Measurements from ENCODE around the gene PLPP3.

PLPP3 gene

GRCh38 chr1:56494306-56494705 lies 85.1 kb downstream of the PLPP3 start:
- no peak for TF ChIP-seq TAF1 (IDR thresholded peaks at IDR 0.05; ENCODE audit: borderline replicate concordance, insufficient read depth, low read length)
- no peak for TF ChIP-seq FOXP2 (optimal IDR thresholded peaks at IDR 0.05; ENCODE audit: borderline replicate concordance, extremely low read depth, extremely low read length, insufficient read depth)

GRCh38 chr1:56493826-56494225 lies 85.5 kb downstream of the PLPP3 start:
- TF ChIP-seq POLR2AphosphoS5 (IDR thresholded peaks at IDR 0.05; ENCODE audit: low read depth, low read length) (no peak), SIN3A (IDR thresholded peaks at IDR 0.05; ENCODE audit: borderline replicate concordance, insufficient read depth, low read length) (no peak)

GRCh38 chr1:56491441-56491840 lies 87.9 kb downstream of the PLPP3 start:
- TF ChIP-seq REST (IDR thresholded peaks at IDR 0.05; ENCODE audit: insufficient read depth in 1 of 2, low read depth in 2 of 2, low read length in 2 of 2) (no peak), TAF1 (IDR thresholded peaks at IDR 0.05; ENCODE audit: borderline replicate concordance, insufficient read depth, low read length) (no peak), POLR2AphosphoS5 (IDR thresholded peaks at IDR 0.05; ENCODE audit: low read depth, low read length) (0 out of 2 replicates have a peak, but pooled peaks have one; percentile 19), SIN3A (IDR thresholded peaks at IDR 0.05; ENCODE audit: borderline replicate concordance, insufficient read depth, low read length) (no peak)

- TF ChIP-seq FOXP2 (optimal IDR thresholded peaks at IDR 0.05; ENCODE audit: borderline replicate concordance, extremely low read depth, extremely low read length, insufficient read depth) (no peak), SIN3A (IDR thresholded peaks at IDR 0.05; ENCODE audit: borderline replicate concordance, insufficient read depth, low read length) (no peak), POLR2AphosphoS5 (IDR thresholded peaks at IDR 0.05; ENCODE audit: low read depth, low read length) (no peak), REST (IDR thresholded peaks at IDR 0.05; ENCODE audit: insufficient read depth in 1 of 2, low read depth in 2 of 2, low read length in 2 of 2) (no peak), TAF1 (IDR thresholded peaks at IDR 0.05; ENCODE audit: borderline replicate concordance, insufficient read depth, low read length) (no peak)
Measured at GRCh38 chr1:56490619-56491018, 88.7 kb downstream of the PLPP3 start.

GRCh38 chr1:56489695-56490094 lies 89.7 kb downstream of the PLPP3 start:
- TF ChIP-seq FOXP2 (optimal IDR thresholded peaks at IDR 0.05; ENCODE audit: borderline replicate concordance, extremely low read depth, extremely low read length, insufficient read depth) = no peak
- TF ChIP-seq POLR2AphosphoS5 (IDR thresholded peaks at IDR 0.05; ENCODE audit: low read depth, low read length) = no peak
- no peak for TF ChIP-seq TAF1 (IDR thresholded peaks at IDR 0.05; ENCODE audit: borderline replicate concordance, insufficient read depth, low read length)
- TF ChIP-seq REST (IDR thresholded peaks at IDR 0.05; ENCODE audit: insufficient read depth in 1 of 2, low read depth in 2 of 2, low read length in 2 of 2) = no peak
- TF ChIP-seq SIN3A (IDR thresholded peaks at IDR 0.05; ENCODE audit: borderline replicate concordance, insufficient read depth, low read length) = no peak

- TF ChIP-seq TAF1 (IDR thresholded peaks at IDR 0.05; ENCODE audit: borderline replicate concordance, insufficient read depth, low read length) = no peak
- TF ChIP-seq POLR2AphosphoS5 (IDR thresholded peaks at IDR 0.05; ENCODE audit: low read depth, low read length) = no peak
- no peak for TF ChIP-seq REST (IDR thresholded peaks at IDR 0.05; ENCODE audit: insufficient read depth in 1 of 2, low read depth in 2 of 2, low read length in 2 of 2)
- no peak for TF ChIP-seq FOXP2 (optimal IDR thresholded peaks at IDR 0.05; ENCODE audit: borderline replicate concordance, extremely low read depth, extremely low read length, insufficient read depth)
- no peak for TF ChIP-seq SIN3A (IDR thresholded peaks at IDR 0.05; ENCODE audit: borderline replicate concordance, insufficient read depth, low read length)
Measured at GRCh38 chr1:56484695-56485094, 94.7 kb downstream of the PLPP3 start.

Data from PFSK-1 (cell line).